T-helper 1 cell treated with Interleukin-12 subunit alpha and Interleukin-12 subunit beta and Interleukin-4 antibody, amounts not matched to agents 30 μg/mL and 1 μg/mL, for 36 hours (primary cell): Measurements from ENCODE around the gene TMEM179B.
"Not testable (repeated sequence)": the region's sequence is repeated elsewhere in the genome, so short reads cannot be mapped to it uniquely, and the experiment has no call there.

ENCODE experiments used
- H3K27ac Mint-ChIP-seq: one replicate; pipeline ENCODE4 v1.8.0; 2021; ENCODE audit warnings: mild to moderate bottlenecking, mixed read lengths
- H3K27me3 Mint-ChIP-seq: one replicate; pipeline ENCODE4 v1.8.0; 2021; ENCODE audit warnings: low read depth, mixed read lengths
- H3K36me3 Mint-ChIP-seq: one replicate; pipeline ENCODE4 v1.8.0; 2021; ENCODE audit warnings: low read depth, mixed read lengths
- H3K4me1 Mint-ChIP-seq: one replicate; pipeline ENCODE4 v1.8.0; 2021; ENCODE audit warnings: low read depth, mixed read lengths
- H3K4me3 Mint-ChIP-seq: one replicate; pipeline ENCODE4 v1.8.0; 2021; ENCODE audit warnings: mild to moderate bottlenecking, moderate library complexity, mixed read lengths
- H3K9me3 Mint-ChIP-seq: one replicate; pipeline ENCODE4 v1.8.0; 2021; ENCODE audit warnings: mixed read lengths

TMEM179B gene

GRCh38 chr11:62787005-62787759 is at the start of gene TMEM179B:
TSS of gene TMEM179B (plus strand) at chr11:62787402. CDS start at chr11:62787432, 30 bp downstream.
- H3K9me3 Mint-ChIP-seq = no peaks in the 10 kb centered on the region
- H3K27me3 Mint-ChIP-seq = no peaks in the 10 kb centered on the region
- peaks cover 34% of the 10 kb centered on the region for H3K36me3 Mint-ChIP-seq
- peak within 1 kb of the TSS; percentile 93 for H3K4me3 Mint-ChIP-seq
- peaks cover 38% of the 10 kb centered on the region for H3K4me1 Mint-ChIP-seq
- H3K27ac Mint-ChIP-seq = peak within 1 kb of the TSS; percentile 93

GRCh38 chr11:62747475-62748160 is 39.6 kb upstream of the TMEM179B start:
- H3K4me1 Mint-ChIP-seq = peaks cover 7% of the 10 kb centered on the region
- no peaks in the 10 kb centered on the region for H3K27me3 Mint-ChIP-seq
- peaks cover 3% of the 10 kb centered on the region for H3K36me3 Mint-ChIP-seq
- no peak overlapping the region for H3K4me3 Mint-ChIP-seq
- no peaks in the 10 kb centered on the region for H3K9me3 Mint-ChIP-seq
- no peak overlapping the region for H3K27ac Mint-ChIP-seq

GRCh38 chr11:62749931-62750330 is 37.3 kb upstream of the TMEM179B start:
- not testable (repeated sequence) for H3K27ac Mint-ChIP-seq

GRCh38 chr11:62752177-62752785 is 34.9 kb upstream of the TMEM179B start:
- Mint-ChIP-seq H3K4me1 (peaks cover 19% of the 10 kb centered on the region), H3K36me3 (peaks cover 3% of the 10 kb centered on the region), H3K9me3 (no peaks in the 10 kb centered on the region), H3K27ac (no peak overlapping the region), H3K4me3 (peak overlapping the region; percentile 96), H3K27me3 (no peaks in the 10 kb centered on the region)

More at GRCh38 chr11:62749931-62750330, 37.3 kb upstream of the TMEM179B start:
- H3K9me3 Mint-ChIP-seq, H3K36me3 Mint-ChIP-seq, H3K4me3 Mint-ChIP-seq, H3K27me3 Mint-ChIP-seq: not testable (repeated sequence)
- H3K4me1 Mint-ChIP-seq = peaks cover 19% of the 10 kb centered on the region

GRCh38 chr11:62752994-62753735 is 34.0 kb upstream of the TMEM179B start:
- H3K4me3 Mint-ChIP-seq = peak overlapping the region; percentile 96
- H3K27me3 Mint-ChIP-seq = no peaks in the 10 kb centered on the region
- peak overlapping the region; percentile 97 for H3K27ac Mint-ChIP-seq
- peaks cover 3% of the 10 kb centered on the region for H3K36me3 Mint-ChIP-seq
- H3K9me3 Mint-ChIP-seq = no peaks in the 10 kb centered on the region
- H3K4me1 Mint-ChIP-seq = peaks cover 19% of the 10 kb centered on the region

GRCh38 chr11:62753736-62754603 is 33.2 kb upstream of the TMEM179B start, which contains the start of gene ZBTB3:
TSS of gene ZBTB3 (minus strand) at chr11:62754160. CDS start at chr11:62753664, 496 bp downstream.
- Mint-ChIP-seq H3K36me3 (peaks cover 3% of the 10 kb centered on the region), H3K27ac (peak within 1 kb of the TSS; percentile 97), H3K4me3 (peak within 1 kb of the TSS; percentile 96), H3K27me3 (no peaks in the 10 kb centered on the region), H3K4me1 (peaks cover 16% of the 10 kb centered on the region), H3K9me3 (no peaks in the 10 kb centered on the region)

GRCh38 chr11:62755086-62755615 is 32.1 kb upstream of the TMEM179B start:
- no peaks in the 10 kb centered on the region for H3K27me3 Mint-ChIP-seq
- H3K4me3 Mint-ChIP-seq = peak overlapping the region; percentile 20
- H3K36me3 Mint-ChIP-seq = peaks cover 3% of the 10 kb centered on the region
- no peaks in the 10 kb centered on the region for H3K9me3 Mint-ChIP-seq
- peaks cover 14% of the 10 kb centered on the region for H3K4me1 Mint-ChIP-seq
- H3K27ac Mint-ChIP-seq = no peak overlapping the region

GRCh38 chr11:62757846-62758788 is 29.1 kb upstream of the TMEM179B start:
- Mint-ChIP-seq H3K27me3 (no peaks in the 10 kb centered on the region), H3K9me3 (no peaks in the 10 kb centered on the region), H3K4me3 (no peak overlapping the region), H3K27ac (no peak overlapping the region), H3K36me3 (peaks cover 5% of the 10 kb centered on the region), H3K4me1 (peaks cover 22% of the 10 kb centered on the region)

GRCh38 chr11:62760867-62761227 is 26.4 kb upstream of the TMEM179B start:
- H3K9me3 Mint-ChIP-seq, H3K27me3 Mint-ChIP-seq: not testable (repeated sequence)
- H3K4me3 Mint-ChIP-seq = peak overlapping the region; percentile 94
- peaks cover 17% of the 10 kb centered on the region for H3K4me1 Mint-ChIP-seq
- H3K36me3 Mint-ChIP-seq = peaks cover 12% of the 10 kb centered on the region
- H3K27ac Mint-ChIP-seq = peak overlapping the region; percentile 96

GRCh38 chr11:62770778-62771143 is 16.4 kb upstream of the TMEM179B start:
- H3K27ac Mint-ChIP-seq = peak overlapping the region; percentile 94
- H3K36me3 Mint-ChIP-seq = peaks cover 10% of the 10 kb centered on the region
- H3K4me1 Mint-ChIP-seq = peaks cover 21% of the 10 kb centered on the region
- H3K4me3 Mint-ChIP-seq = peak overlapping the region; percentile 85
- H3K27me3 Mint-ChIP-seq = no peaks in the 10 kb centered on the region
- no peaks in the 10 kb centered on the region for H3K9me3 Mint-ChIP-seq

GRCh38 chr11:62771144-62772021 is 15.8 kb upstream of the TMEM179B start, which contains the start of gene TAF6L:
TSS of gene TAF6L (plus strand) at chr11:62771396. CDS start at chr11:62775784, 4,388 bp downstream.
- H3K27me3 Mint-ChIP-seq = no peaks in the 10 kb centered on the region
- H3K36me3 Mint-ChIP-seq = peaks cover 6% of the 10 kb centered on the region
- peak within 1 kb of the TSS; percentile 85 for H3K4me3 Mint-ChIP-seq
- H3K27ac Mint-ChIP-seq = peak within 1 kb of the TSS; percentile 94
- H3K9me3 Mint-ChIP-seq = no peaks in the 10 kb centered on the region
- H3K4me1 Mint-ChIP-seq = peaks cover 21% of the 10 kb centered on the region

GRCh38 chr11:62774407-62774806 is 12.8 kb upstream of the TMEM179B start:
- Mint-ChIP-seq H3K9me3 (no peaks in the 10 kb centered on the region), H3K27me3 (no peaks in the 10 kb centered on the region), H3K4me1 (peaks cover 31% of the 10 kb centered on the region), H3K36me3 (peaks cover 13% of the 10 kb centered on the region), H3K27ac (no peak overlapping the region), H3K4me3 (no peak overlapping the region)
